Epithelial cell of prostate (primary cell): ENCODE data around the gene ZNF217.
"Not testable (repeated sequence)": the region's sequence is repeated elsewhere in the genome, so short reads cannot be mapped to it uniquely, and the experiment has no call there.

Experiments used
- DNase-seq: peaks from one replicate; pipeline ENCODE4 v3.0.0-alpha.2; 2011; ENCODE audit warnings: low read depth, low spot score
- H3K27ac ChIP-seq: fragments of 450-650 bp; 2 replicates; pipeline ENCODE4 v1.5.1; 2017; ENCODE audit warnings: mild to moderate bottlenecking

ZNF217 gene

GRCh38 chr20:53585004-53585569 is 8.6 kb downstream of the ZNF217 start:
- not testable (repeated sequence) for DNase-seq
- H3K27ac ChIP-seq: peak overlapping the region; percentile 94

DNA sequence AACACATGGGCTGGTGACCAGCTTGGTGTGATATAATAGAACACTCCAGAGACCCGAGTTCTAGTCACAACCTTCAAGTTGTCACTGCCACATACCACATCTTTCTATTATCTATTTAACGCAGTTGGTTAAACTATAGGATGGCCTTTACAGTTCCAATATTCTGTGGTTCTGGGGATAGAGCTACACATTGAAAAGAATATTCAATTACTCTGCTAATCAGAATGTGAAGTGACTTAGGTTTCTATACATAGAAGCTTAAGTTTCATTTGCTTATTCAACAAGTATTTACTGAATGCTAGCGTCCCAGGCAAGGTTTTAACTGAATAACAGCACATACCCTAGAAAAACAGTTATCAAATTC is 9.1 kb downstream of the ZNF217 start:
- peak overlapping the region; percentile 94 for H3K27ac ChIP-seq
- not testable (repeated sequence) for DNase-seq

DNA sequence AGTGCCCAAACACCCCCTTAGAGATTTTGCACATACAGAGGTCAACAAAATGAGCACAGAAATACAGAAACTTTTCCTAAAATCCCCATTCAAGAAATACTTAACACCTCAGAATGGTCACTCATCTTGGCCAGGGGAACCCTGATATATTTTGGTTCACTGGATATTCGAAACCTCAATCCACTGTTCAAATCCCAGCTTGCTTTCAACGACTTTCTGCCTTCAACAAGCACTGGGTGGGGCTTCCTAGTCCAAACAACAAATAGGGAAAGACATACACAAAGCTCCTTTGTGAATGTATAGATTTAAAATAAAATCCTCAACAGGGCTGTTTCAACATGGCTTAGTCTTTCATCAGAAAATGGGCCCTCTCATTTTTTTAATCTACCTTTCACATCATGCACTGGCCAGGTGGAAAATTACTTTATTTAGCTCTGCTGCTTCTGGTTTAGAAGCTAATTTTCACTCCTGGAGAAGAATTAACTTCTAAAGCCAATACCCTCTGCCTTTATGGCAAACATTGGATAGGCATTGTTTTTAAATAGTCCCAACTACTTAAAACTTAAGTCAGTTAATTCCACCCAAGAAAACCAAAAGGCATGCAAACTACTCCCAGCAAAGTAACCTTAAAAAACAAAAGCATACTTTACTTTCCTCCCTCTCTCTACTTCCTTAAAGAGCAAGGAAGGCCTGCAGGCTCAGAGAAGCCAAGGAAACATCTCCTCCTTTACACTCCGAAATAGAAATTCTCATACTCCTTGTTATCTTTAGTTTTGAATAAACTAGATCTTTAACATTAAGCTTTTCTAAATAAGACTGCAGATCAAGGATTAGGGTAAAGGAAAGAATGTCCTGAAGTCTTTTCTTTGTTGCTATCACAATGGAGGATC is 9.7 kb downstream of the ZNF217 start:
- DNase-seq: not testable (repeated sequence)
- peak overlapping the region; percentile 94 for H3K27ac ChIP-seq

GRCh38 chr20:53582574-53583351 is 10.9 kb downstream of the ZNF217 start:
- H3K27ac ChIP-seq: peak overlapping the region; percentile 94
- DNase-seq: peak; percentile 91

- peak overlapping the region; percentile 94 for H3K27ac ChIP-seq
- no peak for DNase-seq
Measured at GRCh38 chr20:53582251-53582570, 11.4 kb downstream of the ZNF217 start.

GRCh38 chr20:53581444-53582250 is 12.0 kb downstream of the ZNF217 start:
- no peak for DNase-seq
- peak overlapping the region; percentile 94 for H3K27ac ChIP-seq

- DNase-seq: no peak
- H3K27ac ChIP-seq: peak overlapping the region; percentile 94
Measured at GRCh38 chr20:53580376-53581111, 13.1 kb downstream of the ZNF217 start.

DNA sequence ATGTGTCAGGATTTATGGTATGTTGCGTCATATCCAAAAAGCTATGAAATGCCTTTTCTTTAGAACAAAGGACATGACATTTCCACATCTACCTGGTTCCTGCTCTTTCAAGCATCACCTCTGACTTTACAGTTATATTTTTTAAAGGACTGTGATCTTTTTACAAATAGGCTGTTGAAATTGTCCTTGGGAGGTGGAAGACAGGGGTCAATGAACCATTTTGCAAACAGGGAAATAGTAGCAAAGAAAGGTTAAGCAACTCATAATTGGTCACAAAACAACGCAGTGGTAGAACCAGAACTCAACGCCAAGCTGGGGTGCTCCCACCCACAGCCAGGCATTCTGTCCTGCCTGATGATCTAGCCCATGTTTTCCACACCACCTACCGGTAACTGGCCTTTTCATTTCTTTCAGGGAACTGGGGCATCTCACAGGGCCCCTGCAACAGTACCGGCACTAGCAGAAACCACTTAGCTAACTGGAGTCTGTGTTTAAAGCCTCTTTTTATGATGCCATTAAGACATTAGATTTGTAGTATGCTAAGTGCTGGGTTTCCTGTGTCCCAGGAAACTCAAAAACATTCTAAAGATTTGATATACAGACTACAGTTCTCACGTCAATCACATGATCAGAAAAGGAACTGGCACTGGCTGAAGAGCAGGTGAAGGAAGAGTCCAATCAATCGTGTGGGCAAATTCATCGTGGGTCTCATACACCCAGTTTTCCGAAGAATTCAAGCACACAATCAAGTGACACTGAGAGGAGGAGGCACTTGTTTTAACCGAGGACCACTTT is 13.9 kb downstream of the ZNF217 start:
- peak overlapping the region; percentile 94 for H3K27ac ChIP-seq
- DNase-seq: no peak

DNA sequence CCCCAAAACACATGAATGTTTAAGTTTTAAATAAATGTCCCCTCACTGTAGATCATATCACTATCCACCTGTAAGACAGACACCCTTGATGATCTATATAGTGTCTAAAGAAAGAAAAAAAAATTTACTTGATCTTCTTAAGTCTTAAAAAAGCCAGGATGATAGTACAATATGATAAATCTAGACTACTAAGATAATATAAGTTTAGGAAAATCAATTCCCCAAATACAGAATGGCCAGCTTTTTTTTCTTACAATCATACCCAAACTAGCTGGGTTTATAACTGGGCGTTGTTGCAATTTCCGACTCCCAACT is 14.4 kb downstream of the ZNF217 start:
- DNase-seq: no peak
- H3K27ac ChIP-seq: peak overlapping the region; percentile 94

DNA sequence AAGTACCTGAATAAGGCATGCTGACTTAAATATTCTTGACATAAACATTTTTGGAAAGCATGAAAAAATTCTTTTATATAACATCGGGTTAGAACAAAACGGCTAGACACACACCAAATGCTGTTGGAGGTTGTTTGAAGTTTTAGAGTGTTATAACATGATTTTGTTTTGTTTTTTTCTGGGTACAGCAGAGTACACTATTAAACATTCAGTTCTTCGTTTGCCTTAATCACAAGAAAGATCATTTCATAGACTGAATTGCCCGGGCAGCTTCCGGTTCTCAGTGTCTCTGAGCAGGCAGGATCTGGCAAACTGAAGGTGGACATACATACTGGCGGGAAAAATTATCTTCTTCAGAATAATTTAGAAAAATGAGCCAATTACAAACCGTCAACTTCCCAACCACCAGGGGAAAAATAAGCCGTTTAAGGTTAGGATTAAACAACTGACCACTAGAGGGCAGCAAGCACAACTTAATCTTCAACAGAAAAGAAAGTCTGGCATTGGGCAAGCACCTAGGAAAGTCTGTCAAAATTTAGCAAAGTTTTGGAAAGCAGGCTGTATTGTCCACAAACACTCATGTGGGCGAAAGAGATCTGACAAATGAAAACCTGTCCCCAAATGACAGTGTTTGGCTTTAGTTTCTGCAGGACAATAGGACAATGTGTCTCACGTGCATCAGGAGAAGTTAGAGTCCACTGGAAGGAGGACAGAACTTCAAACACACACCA is 15.0 kb downstream of the ZNF217 start:
- DNase-seq: no peak
- peak overlapping the region; percentile 94 for H3K27ac ChIP-seq

- no peak overlapping the region for H3K27ac ChIP-seq
- DNase-seq: no peak
Measured at GRCh38 chr20:53576586-53577318, 16.9 kb downstream of the ZNF217 start.

DNA sequence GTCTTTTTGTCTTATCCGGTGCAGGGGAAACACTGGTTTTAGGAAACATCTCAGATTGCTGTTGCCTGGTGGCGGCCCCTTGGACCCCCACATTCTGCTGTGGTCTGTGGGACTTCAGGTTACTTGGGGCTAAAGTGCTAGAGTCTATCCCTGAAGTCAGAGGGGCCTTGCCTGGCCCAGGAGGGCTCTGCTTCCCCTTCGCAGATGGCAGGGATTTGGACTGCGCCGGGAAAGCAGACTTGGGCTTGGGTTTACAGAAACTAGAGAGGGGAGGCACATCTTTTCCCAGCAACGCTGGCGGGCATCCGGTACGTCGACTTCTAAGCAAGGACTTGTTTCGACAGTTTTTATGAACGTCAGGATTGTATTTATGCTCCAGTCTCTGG is 17.5 kb downstream of the ZNF217 start:
- DNase-seq: no peak

DNA sequence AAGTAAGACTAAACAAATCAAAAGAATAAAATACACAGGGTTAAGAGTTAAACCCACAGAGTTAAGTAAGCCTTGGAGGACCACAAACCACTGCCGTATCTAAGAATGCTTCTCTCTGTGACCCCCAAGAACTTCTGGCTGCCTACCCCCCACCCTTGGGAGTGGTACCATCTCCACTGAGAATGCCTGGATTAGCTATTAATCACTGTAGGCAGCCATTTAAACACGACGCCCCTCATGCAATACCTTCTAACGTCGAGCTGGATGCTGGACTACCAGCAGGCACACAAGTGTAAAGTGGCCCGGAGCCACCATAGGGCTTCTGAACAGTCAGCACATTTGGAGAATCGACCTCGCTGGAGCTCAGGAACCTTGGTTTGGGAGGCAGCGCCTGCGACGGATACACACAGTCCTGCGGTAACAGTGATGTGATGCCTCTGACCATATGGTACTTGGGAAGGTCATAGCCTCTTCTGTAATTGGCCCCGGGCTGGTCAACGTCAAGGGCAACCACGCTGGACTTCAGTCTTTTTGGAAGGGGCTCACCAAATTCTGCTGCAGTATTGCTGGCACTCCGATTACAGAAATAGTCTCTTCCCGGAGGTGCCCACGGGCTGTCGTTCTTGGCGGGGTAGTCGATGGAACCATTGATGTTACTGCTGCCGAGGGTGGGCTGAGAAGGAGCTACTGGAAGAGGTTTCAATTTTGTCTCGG is 18.0 kb downstream of the ZNF217 start:
- no peak for DNase-seq
- no peak overlapping the region for H3K27ac ChIP-seq

More for the DNA sequence above, 17.5 kb downstream of the ZNF217 start:
- H3K27ac ChIP-seq: no peak overlapping the region

DNA sequence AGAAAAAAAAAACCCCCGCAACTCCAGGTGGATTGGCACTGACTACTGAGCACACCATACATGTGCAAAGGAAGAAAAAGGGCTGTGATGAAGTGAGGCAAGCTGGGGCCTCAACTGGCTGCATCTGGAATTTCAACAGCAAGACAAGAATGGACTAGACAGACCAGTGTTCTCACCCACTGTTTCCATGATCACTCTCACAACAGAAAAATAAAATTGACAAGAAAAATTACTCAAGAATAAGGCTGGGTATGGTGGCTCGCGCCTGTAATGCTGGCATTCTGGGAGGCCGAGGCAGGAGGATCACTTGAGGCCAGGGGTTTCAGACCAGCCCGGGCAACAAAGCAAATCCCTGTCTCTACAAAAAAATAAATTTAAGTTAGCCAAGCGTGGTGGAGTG is 18.8 kb downstream of the ZNF217 start:
- DNase-seq: no peak
- no peak overlapping the region for H3K27ac ChIP-seq

DNA sequence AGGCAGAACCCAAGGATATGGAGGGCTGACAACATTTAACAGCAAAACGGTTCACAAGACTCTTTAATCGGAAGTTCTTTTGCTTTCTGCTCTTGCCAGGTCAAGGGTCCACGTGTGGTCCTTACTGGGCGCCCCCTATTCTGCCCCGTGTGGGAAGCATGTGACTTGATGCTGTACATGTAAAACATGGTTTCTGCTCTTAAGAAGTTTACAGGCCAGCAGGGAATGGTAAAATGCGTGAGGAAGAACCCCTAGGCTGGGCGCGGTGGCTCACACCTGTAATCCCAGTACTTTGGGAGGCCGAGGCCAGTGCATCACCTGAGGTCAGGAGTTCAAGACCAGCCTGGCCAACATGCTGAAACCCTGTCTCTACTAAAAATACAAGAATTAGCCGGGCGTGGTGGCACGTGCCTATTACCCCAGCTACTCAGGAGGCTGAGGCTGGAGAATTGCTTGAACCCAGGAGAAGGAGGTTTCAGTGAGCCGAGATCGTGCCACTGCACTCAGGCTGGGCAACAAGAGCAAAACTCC is 19.3 kb downstream of the ZNF217 start:
- no peak for DNase-seq
- H3K27ac ChIP-seq: no peak overlapping the region

GRCh38 chr20:53571555-53572286 is 21.9 kb downstream of the ZNF217 start:
- no peak overlapping the region for H3K27ac ChIP-seq
- DNase-seq: no peak
